CD4-positive, alpha-beta T cell treated with Interleukin-15 for 4 hours (primary cell): ENCODE measurements around the gene NUBP2.

Experiments
- DNase-seq: peaks from one replicate; pipeline ENCODE4 v3.0.0-alpha.2; 2020; ENCODE audit warnings: low spot score

Gene NUBP2

GRCh38 chr16:1828645-1829410 is 46.1 kb downstream of the NUBP2 start:
- DNase-seq = no peak

- DNase-seq = no peak
Observed at GRCh38 chr16:1830213-1830612, 47.5 kb downstream of the NUBP2 start.

DNA sequence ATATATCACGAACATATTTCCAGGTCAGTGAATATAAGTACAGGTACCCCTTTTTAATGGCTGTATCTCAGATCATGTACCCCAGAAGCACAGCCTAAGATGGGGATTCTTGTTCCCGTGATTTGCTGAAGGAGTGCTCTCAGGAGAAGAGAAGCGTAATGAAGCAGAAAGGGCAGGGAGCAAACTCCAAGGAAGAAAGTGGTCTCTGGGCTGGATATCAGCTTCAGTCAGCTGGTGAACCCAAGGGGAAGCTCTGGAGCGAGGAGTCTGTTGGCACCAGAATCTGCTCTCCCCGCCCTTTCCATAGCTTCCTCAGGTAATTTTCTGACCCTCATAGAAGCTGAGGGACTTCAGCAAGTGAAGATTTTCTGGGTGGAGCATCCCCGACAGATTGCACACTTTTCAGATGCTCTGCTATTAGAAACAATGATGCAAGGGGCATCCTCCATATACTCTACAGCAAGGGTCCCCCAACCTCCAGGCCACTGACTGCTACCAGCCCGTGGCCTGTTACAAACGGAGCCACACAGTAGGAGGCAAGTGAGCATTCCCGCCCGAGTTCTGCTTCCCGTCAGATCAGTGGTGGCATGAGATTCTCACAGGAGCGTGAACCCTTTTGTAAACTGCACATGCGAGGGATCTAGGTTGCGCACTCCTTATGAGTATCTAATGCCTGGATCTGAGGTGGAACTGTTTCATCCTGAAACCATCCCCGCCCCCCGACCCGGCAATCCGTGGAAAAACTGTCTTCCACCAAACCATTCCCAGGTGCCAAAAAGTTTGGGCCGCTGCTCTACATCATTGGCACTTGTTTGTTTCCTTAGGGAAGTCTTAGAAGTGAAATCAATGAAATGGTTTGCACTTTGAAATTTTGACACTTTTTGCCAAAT is 48.7 kb downstream of the NUBP2 start:
- no peak for DNase-seq

DNA sequence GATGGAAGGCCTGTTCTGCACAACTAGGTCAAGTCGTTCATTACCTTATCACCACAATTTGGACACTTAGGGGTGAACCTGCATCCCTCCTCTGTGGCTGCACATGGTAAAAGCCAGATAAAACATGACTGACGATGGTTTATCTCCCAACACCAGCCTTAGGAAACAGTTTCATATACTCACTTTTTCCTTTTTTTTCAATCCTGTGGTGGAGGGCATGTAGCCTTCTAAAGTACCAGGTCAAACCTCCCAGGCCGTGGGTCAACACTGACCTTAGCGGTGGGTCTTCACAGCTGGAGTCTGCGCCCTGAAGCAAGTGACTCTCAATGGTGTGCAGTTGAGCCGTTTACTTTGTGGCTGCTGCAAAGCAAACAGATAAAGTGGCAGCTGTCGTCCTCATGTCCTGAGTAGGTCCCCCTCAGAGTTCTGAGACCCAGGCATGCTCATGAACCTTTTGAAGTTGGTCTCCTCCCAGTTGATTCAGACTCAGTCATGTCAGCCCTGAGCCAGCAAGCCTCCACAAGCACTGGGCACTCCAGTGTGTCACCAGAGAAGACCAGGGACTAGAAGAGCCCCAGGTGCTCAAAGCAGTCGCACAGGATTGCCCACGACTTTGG is 50.2 kb downstream of the NUBP2 start:
- no peak for DNase-seq

- DNase-seq = no peak
Observed at GRCh38 chr16:1834096-1834495, 51.3 kb downstream of the NUBP2 start.
